Prostate gland (tissue), 2 donors: ENCODE data around the gene COL1A1.

ENCODE experiments used
- POLR2AphosphoS5 ChIP-seq: sonication (generic); formaldehyde crosslinking; IDR thresholded peaks from one replicate; pipeline ENCODE4 v1.6.1; 2017; ENCODE audit warnings: antibody characterized with exemption
- TF ChIP-seq, protein P1 (sequence below), 4 experiments: fragments of 200-600 bp in 2 of 4; fragments of 450-650 bp in 2 of 4; sonication (generic) in 2 of 4; IDR thresholded peaks; 1 replicate in 3 of 4; 2 replicates in 1 of 4; pipeline ENCODE4 v1.5.1; 2016 to 2019; ENCODE audit warnings: antibody characterized with exemption in 4 of 4, mild to moderate bottlenecking in 2 of 4, moderate library complexity in 2 of 4

DNA sequence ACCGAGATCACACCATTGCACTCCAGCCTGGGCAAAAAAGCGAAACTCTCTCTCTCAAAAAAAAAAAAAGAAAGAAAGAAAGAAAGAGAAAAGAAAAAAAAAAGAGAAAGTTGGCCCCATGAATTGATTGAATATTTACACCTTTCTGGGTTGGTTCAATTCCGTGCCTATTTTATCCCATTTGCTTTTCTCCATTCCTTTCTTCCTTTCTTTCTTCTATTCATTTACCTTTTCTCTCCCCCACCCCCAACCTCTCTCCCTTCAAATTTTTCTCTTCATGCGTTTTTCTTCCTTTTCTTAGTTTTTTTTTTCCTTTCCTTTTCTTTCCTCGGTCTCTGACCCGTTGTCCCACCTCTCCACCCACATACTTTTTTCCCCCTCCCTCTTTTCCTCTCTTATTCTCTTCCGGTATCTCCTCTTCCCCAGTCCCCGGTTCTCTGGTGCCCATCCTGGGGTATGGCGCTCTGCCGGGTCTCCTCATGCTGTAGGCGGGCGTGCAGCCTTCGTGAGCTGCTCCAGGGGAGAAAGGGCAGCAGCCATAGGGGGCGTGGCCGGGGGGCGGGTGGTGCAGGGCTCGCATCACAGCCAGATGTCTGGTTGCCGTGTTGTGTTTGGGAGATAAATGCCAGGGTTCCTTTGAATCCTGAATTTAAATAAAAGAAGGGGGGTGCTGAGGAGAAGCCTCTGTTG lies 5.3 kb upstream of the COL1A1 start:
- TF ChIP-seq, protein P1, sequence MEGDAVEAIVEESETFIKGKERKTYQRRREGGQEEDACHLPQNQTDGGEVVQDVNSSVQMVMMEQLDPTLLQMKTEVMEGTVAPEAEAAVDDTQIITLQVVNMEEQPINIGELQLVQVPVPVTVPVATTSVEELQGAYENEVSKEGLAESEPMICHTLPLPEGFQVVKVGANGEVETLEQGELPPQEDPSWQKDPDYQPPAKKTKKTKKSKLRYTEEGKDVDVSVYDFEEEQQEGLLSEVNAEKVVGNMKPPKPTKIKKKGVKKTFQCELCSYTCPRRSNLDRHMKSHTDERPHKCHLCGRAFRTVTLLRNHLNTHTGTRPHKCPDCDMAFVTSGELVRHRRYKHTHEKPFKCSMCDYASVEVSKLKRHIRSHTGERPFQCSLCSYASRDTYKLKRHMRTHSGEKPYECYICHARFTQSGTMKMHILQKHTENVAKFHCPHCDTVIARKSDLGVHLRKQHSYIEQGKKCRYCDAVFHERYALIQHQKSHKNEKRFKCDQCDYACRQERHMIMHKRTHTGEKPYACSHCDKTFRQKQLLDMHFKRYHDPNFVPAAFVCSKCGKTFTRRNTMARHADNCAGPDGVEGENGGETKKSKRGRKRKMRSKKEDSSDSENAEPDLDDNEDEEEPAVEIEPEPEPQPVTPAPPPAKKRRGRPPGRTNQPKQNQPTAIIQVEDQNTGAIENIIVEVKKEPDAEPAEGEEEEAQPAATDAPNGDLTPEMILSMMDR (IDR thresholded peaks at IDR 0.05) = no peak
- TF ChIP-seq POLR2AphosphoS5 = no peak
